HG02938 (cell line): ENCODE data around the gene OR1F1.
A peak's percentile ranks its signal among the peaks of the same experiment; 100 is the strongest.
"Not testable (repeated sequence)": the region's sequence is repeated elsewhere in the genome, so short reads cannot be mapped to it uniquely, and the experiment has no call there.

ENCODE experiments used
- ATAC-seq: cut with Tn5 transposase; IDR thresholded peaks from one replicate; pipeline ENCODE4 v1.9.1; 2021; ENCODE audit warnings: mild to moderate bottlenecking, moderate library complexity; ENCODE audit not compliant: unreplicated experiment

The OR1F1 gene

GRCh38 chr16:3195975-3196374 is 8.0 kb downstream of the OR1F1 start:
- ATAC-seq = no peak

GRCh38 chr16:3197694-3198333 is 9.8 kb downstream of the OR1F1 start:
- not testable (repeated sequence) for ATAC-seq

GRCh38 chr16:3198334-3199072 is 10.5 kb downstream of the OR1F1 start:
- ATAC-seq = no peak

DNA sequence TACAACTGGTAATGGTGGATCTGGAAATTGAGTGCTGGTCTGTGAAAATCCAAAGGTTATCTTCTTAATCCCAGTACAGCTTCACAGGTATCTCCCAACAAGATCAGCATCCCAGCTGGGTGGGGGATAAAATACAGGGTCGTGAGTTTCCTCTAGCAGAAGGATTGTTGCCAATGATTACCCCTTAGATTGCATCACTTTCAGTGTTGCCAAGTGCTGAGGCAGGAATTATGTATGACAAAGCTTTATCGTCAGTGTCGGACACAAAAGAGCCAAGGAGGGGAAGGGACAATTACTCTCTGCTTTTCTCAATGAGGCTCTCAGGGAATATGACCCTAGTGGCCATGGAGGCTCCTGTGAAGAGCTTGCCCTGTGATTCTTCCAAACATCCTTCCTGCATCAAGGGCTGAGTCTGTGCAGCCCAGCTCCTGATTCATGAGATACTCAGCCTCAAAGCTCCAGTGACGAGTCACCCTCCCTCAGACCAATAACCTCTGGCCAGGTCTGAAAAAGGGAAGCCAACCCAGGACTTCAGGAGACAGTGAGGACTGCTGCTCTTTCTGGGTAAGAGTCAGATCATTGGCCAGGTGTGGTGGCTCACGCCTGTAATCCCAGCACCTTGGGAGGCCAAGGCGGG is 15.0 kb downstream of the OR1F1 start:
- no peak for ATAC-seq

- ATAC-seq = not testable (repeated sequence)
These were observed 17.9 kb downstream of the OR1F1 start for GRCh38 chr16:3205939-3206338.

GRCh38 chr16:3207086-3207953 is 19.3 kb downstream of the OR1F1 start:
- ATAC-seq = no peak

DNA sequence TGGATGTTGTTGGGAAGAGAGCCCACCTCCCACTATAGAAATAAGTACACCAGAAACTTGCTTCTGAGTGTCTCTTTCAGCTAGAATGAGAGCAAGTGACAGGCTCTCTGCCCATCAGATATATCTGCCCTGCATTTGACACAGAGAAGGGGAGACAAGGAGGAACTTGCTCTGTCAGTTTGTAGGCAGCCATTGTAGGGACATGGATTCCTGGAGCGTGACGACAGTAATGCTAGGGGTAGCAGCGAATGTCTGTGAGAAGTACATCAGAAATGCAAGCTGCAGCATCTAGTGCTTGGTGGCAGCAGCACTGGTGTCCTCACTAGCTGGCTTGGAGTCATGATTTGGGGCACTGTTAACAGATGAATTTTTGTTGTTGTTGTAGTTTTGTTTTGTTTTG is 24.0 kb downstream of the OR1F1 start:
- no peak for ATAC-seq

DNA sequence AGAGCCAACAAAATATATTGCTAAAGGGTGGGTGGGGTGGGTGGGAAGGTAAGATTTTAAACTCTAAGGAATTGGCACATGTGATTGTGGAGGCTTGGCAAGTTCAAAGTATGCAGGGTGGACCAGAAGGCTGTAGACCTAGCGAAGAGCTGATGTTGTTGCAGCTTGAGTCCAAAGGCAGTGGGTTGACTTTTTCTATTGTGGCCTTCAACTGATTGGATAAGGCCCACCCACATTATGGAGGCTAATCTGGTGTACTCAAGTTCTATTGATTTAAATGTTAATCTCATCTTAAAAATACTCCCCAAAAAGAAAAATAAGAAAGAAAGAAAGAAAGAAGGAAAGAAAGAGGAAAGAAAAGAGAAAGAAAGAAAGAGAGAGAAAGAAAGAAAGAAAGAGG is 24.6 kb downstream of the OR1F1 start:
- ATAC-seq = no peak

DNA sequence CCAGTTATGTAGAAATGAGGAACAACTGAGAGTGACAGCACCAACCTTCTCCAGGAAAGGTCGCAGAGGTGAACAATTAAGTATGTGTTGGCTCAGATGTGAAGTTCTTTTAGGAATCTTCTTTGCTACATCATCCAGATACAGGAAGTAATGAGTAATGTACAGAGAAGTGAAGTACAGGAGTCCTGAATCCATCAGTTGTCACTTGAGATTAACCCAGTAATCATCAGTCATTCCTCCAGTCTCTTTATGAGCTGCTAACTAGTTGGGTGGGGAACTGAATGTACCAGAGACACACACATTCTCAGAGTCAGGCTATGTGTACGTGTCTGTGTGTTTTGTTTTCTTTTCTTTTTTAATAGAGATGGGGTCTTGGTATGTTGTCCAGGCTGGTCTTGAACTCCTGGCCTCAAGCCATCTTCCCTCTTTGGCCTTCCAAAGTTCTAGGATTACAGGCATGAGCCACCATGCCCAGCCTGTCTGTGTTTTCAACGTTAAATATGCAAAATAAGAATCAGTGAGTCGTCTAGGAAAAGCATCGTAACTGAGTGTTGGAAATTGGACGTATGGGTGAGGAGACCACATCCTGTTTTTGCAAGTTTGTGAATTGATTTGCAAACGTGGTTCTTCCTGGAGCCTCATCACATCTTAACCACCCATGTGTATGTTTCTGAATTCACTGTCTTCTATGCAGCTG is 27.0 kb downstream of the OR1F1 start:
- ATAC-seq = no peak

DNA sequence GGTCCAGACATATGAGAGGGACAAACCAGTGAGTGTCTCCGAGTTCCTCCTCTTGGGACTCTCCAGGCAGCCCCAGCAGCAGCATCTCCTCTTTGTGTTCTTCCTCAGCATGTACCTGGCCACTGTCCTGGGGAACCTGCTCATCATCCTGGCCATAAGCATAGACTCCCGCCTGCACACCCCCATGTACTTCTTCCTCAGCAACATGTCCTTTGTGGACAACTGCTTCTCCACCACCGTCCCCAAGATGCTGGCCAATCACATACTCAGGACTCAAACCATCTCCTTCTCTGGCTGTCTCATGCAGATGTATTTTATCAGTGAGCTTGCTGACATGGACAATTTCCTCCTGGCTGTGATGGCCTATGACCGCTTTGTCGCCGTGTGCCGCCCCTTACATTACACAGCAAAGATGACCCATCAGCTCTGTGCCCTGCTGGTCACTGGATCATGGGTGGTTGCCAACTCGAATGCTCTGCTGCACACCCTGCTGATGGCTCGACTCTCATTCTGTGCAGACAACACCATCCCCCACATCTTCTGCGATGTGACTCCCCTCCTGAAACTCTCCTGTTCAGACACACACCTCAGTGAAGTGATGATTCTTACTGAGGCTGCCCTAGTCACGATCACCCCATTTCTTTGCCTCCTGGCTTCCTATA is 27.7 kb downstream of the OR1F1 start:
- ATAC-seq = no peak

GRCh38 chr16:3216263-3216640 is 28.2 kb downstream of the OR1F1 start:
- ATAC-seq = no peak

- no peak for ATAC-seq
These were observed 32.8 kb downstream of the OR1F1 start for GRCh38 chr16:3220839-3221238.

- no peak for ATAC-seq
These were observed 36.0 kb downstream of the OR1F1 start for GRCh38 chr16:3223913-3224515.

DNA sequence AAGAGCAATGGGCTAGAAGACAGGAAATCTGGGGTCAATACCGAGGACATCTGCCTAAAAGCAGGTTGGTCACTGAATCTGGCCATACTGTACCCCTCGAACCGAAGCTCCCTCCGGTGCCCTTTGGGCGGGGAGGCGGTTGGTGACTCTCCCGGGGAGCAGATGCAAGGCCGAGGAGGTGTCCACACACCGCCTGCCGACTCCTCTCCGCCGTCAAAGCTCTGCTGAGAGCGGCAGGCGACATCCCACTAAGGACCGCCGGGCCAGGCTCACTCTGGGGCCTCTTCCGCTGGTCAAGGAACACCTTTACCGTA is 46.5 kb downstream of the OR1F1 start:
- no peak for ATAC-seq

GRCh38 chr16:3234857-3235561 is 47.0 kb downstream of the OR1F1 start, which contains the start of gene ZNF200:
Gene ZNF200, minus strand, starts transcription at chr16:3235158. Its CDS starts 1,403 bp downstream, at chr16:3233755.
- peak; percentile 89 for ATAC-seq

DNA sequence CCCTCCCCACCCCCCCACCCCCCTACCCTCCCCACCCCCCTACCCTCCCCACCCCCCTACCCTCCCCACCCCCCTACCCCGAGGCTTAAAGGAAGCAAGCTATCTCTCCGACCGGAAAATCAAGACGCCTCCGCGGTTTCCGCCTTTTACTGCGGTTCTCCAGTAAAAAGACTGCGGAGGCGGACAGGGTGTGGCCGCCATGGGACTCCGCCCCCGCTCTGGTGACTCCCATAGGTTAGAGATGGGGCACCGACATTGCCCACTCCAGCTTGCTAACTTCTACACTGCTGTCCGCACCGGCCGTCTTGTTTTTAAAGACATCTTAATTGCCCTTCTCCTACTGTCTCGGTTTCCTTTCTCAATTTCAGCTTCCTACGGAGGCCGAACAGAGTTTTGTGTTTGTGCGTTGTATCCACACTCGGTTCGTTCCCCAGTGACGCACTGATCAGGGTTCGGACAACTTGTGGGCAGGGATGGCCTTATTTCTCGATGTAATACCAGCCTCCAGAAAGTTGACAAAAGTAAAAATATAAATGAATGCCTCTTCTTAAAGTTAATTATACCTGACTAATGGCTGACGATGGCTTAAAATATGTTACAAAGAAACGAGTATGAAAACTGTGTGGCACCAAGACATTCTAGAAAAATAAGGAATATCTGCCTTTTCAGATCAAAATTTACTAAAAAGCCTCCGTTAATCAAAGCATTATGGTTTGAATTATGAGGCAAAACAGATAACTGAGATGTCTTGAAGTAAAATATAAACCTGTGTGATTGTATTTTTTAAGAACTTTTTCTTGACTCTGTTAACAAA is 48.1 kb downstream of the OR1F1 start:
- ATAC-seq = no peak

GRCh38 chr16:3241761-3242160 is 53.8 kb downstream of the OR1F1 start:
- ATAC-seq = no peak

GRCh38 chr16:3242709-3243108 is 54.7 kb downstream of the OR1F1 start:
- no peak for ATAC-seq
